ENCODE results near the gene PDE12.

Gene PDE12

GRCh38 chr3:57557085-57557537 lies 1.0 kb downstream of the PDE12 start:
- Histone ChIP-seq H3K9ac (ENCODE audit: low read depth, low read length) (peak overlapping the region; percentile 78), H3K4me1 (ENCODE audit: insufficient read depth, low read length) (0 out of 2 replicates have a peak, but pooled peaks cover 5% of the 10 kb centered on the region), H3K27ac (ENCODE audit: low read length) (no peak overlapping the region), H3K4me3 (ENCODE audit: low read length) (peak overlapping the region; percentile 83), H3K36me3 (ENCODE audit: insufficient read depth, low read depth, low read length) (peaks cover 26% of the 10 kb centered on the region), H3K9me3 (ENCODE audit: insufficient read depth, low read depth, low read length) (no peaks in the 10 kb centered on the region), H3K27me3 (ENCODE audit: insufficient read depth, low read length) (no peaks in the 10 kb centered on the region)

- Histone ChIP-seq H3K4me3 (ENCODE audit: low read length) (no peak overlapping the region), H3K27me3 (ENCODE audit: insufficient read depth, low read length) (no peaks in the 10 kb centered on the region), H3K36me3 (ENCODE audit: insufficient read depth, low read depth, low read length) (peaks cover 32% of the 10 kb centered on the region), H3K9me3 (ENCODE audit: insufficient read depth, low read depth, low read length) (no peaks in the 10 kb centered on the region), H3K9ac (ENCODE audit: low read depth, low read length) (no peak overlapping the region), H3K4me1 (ENCODE audit: insufficient read depth, low read length) (0 out of 2 replicates have a peak, but pooled peaks cover 5% of the 10 kb centered on the region), H3K27ac (ENCODE audit: low read length) (no peak overlapping the region)
Measured at GRCh38 chr3:57559526-57559925, 3.5 kb downstream of the PDE12 start.

GRCh38 chr3:57569859-57570450 lies 13.9 kb downstream of the PDE12 start:
- peaks cover 66% of the 10 kb centered on the region for H3K36me3 ChIP-seq (ENCODE audit: insufficient read depth, low read depth, low read length)
- no peaks in the 10 kb centered on the region for H3K27me3 ChIP-seq (ENCODE audit: insufficient read depth, low read length)
- H3K4me1 ChIP-seq (ENCODE audit: insufficient read depth, low read length): 0 out of 2 replicates have a peak, but pooled peaks cover 2% of the 10 kb centered on the region
- no peak overlapping the region for H3K9ac ChIP-seq (ENCODE audit: low read depth, low read length)
- no peak overlapping the region for H3K4me3 ChIP-seq (ENCODE audit: low read length)
- no peaks in the 10 kb centered on the region for H3K9me3 ChIP-seq (ENCODE audit: insufficient read depth, low read depth, low read length)
- H3K27ac ChIP-seq (ENCODE audit: low read length): no peak overlapping the region

GRCh38 chr3:57570878-57571277 lies 14.8 kb downstream of the PDE12 start:
- Histone ChIP-seq H3K9me3 (ENCODE audit: insufficient read depth, low read depth, low read length) (no peaks in the 10 kb centered on the region), H3K36me3 (ENCODE audit: insufficient read depth, low read depth, low read length) (peaks cover 75% of the 10 kb centered on the region), H3K27ac (ENCODE audit: low read length) (no peak overlapping the region)

GRCh38 chr3:57572096-57572495 lies 16.0 kb downstream of the PDE12 start:
- Histone ChIP-seq H3K9ac (ENCODE audit: low read depth, low read length) (no peak overlapping the region), H3K27me3 (ENCODE audit: insufficient read depth, low read length) (no peaks in the 10 kb centered on the region), H3K4me3 (ENCODE audit: low read length) (no peak overlapping the region), H3K36me3 (ENCODE audit: insufficient read depth, low read depth, low read length) (peaks cover 80% of the 10 kb centered on the region), H3K27ac (ENCODE audit: low read length) (no peak overlapping the region), H3K4me1 (ENCODE audit: insufficient read depth, low read length) (no peaks in the 10 kb centered on the region), H3K9me3 (ENCODE audit: insufficient read depth, low read depth, low read length) (no peaks in the 10 kb centered on the region)

More at GRCh38 chr3:57570878-57571277, 14.8 kb downstream of the PDE12 start:
- Histone ChIP-seq H3K4me1 (ENCODE audit: insufficient read depth, low read length) (0 out of 2 replicates have a peak, but pooled peaks cover 2% of the 10 kb centered on the region), H3K9ac (ENCODE audit: low read depth, low read length) (no peak overlapping the region), H3K4me3 (ENCODE audit: low read length) (no peak overlapping the region), H3K27me3 (ENCODE audit: insufficient read depth, low read length) (no peaks in the 10 kb centered on the region)

- H3K4me1 ChIP-seq (ENCODE audit: insufficient read depth, low read length): no peaks in the 10 kb centered on the region
- no peaks in the 10 kb centered on the region for H3K27me3 ChIP-seq (ENCODE audit: insufficient read depth, low read length)
- no peaks in the 10 kb centered on the region for H3K9me3 ChIP-seq (ENCODE audit: insufficient read depth, low read depth, low read length)
- H3K36me3 ChIP-seq (ENCODE audit: insufficient read depth, low read depth, low read length): peaks cover 97% of the 10 kb centered on the region
- H3K4me3 ChIP-seq (ENCODE audit: low read length): no peak overlapping the region
- H3K27ac ChIP-seq (ENCODE audit: low read length): no peak overlapping the region
- H3K9ac ChIP-seq (ENCODE audit: low read depth, low read length): no peak overlapping the region
Measured at GRCh38 chr3:57575966-57576626, 20.0 kb downstream of the PDE12 start.

GRCh38 chr3:57577801-57578200 lies 21.7 kb downstream of the PDE12 start:
- Histone ChIP-seq H3K4me3 (ENCODE audit: low read length) (no peak overlapping the region), H3K27ac (ENCODE audit: low read length) (no peak overlapping the region), H3K36me3 (ENCODE audit: insufficient read depth, low read depth, low read length) (peaks cover 94% of the 10 kb centered on the region), H3K9me3 (ENCODE audit: insufficient read depth, low read depth, low read length) (no peaks in the 10 kb centered on the region), H3K4me1 (ENCODE audit: insufficient read depth, low read length) (no peaks in the 10 kb centered on the region), H3K27me3 (ENCODE audit: insufficient read depth, low read length) (no peaks in the 10 kb centered on the region), H3K9ac (ENCODE audit: low read depth, low read length) (no peak overlapping the region)

- Histone ChIP-seq H3K36me3 (ENCODE audit: insufficient read depth, low read depth, low read length) (peaks cover 56% of the 10 kb centered on the region), H3K4me3 (ENCODE audit: low read length) (no peak overlapping the region), H3K4me1 (ENCODE audit: insufficient read depth, low read length) (0 out of 2 replicates have a peak, but pooled peaks cover 3% of the 10 kb centered on the region), H3K27ac (ENCODE audit: low read length) (no peak overlapping the region), H3K9ac (ENCODE audit: low read depth, low read length) (no peak overlapping the region), H3K27me3 (ENCODE audit: insufficient read depth, low read length) (no peaks in the 10 kb centered on the region), H3K9me3 (ENCODE audit: insufficient read depth, low read depth, low read length) (no peaks in the 10 kb centered on the region)
Measured at GRCh38 chr3:57582474-57583168, 26.5 kb downstream of the PDE12 start.

- H3K4me1 ChIP-seq (ENCODE audit: insufficient read depth, low read length): 0 out of 2 replicates have a peak, but pooled peaks cover 3% of the 10 kb centered on the region
- H3K9ac ChIP-seq (ENCODE audit: low read depth, low read length): no peak overlapping the region
- H3K4me3 ChIP-seq (ENCODE audit: low read length): no peak overlapping the region
- H3K9me3 ChIP-seq (ENCODE audit: insufficient read depth, low read depth, low read length): no peaks in the 10 kb centered on the region
- no peaks in the 10 kb centered on the region for H3K27me3 ChIP-seq (ENCODE audit: insufficient read depth, low read length)
- no peak overlapping the region for H3K27ac ChIP-seq (ENCODE audit: low read length)
- peaks cover 47% of the 10 kb centered on the region for H3K36me3 ChIP-seq (ENCODE audit: insufficient read depth, low read depth, low read length)
Measured at GRCh38 chr3:57583544-57583943, 27.5 kb downstream of the PDE12 start.

GRCh38 chr3:57586778-57587177 lies 30.7 kb downstream of the PDE12 start:
- Histone ChIP-seq H3K9ac (ENCODE audit: low read depth, low read length) (no peak overlapping the region), H3K27me3 (ENCODE audit: insufficient read depth, low read length) (no peaks in the 10 kb centered on the region), H3K27ac (ENCODE audit: low read length) (no peak overlapping the region), H3K4me3 (ENCODE audit: low read length) (no peak overlapping the region), H3K4me1 (ENCODE audit: insufficient read depth, low read length) (0 out of 2 replicates have a peak, but pooled peaks cover 3% of the 10 kb centered on the region), H3K9me3 (ENCODE audit: insufficient read depth, low read depth, low read length) (no peaks in the 10 kb centered on the region), H3K36me3 (ENCODE audit: insufficient read depth, low read depth, low read length) (peaks cover 18% of the 10 kb centered on the region)

GRCh38 chr3:57587905-57588304 lies 31.8 kb downstream of the PDE12 start:
- H3K27me3 ChIP-seq (ENCODE audit: insufficient read depth, low read length): no peaks in the 10 kb centered on the region
- H3K4me1 ChIP-seq (ENCODE audit: insufficient read depth, low read length): 0 out of 2 replicates have a peak, but pooled peaks cover 3% of the 10 kb centered on the region
- no peak overlapping the region for H3K27ac ChIP-seq (ENCODE audit: low read length)
- H3K9ac ChIP-seq (ENCODE audit: low read depth, low read length): no peak overlapping the region
- no peaks in the 10 kb centered on the region for H3K9me3 ChIP-seq (ENCODE audit: insufficient read depth, low read depth, low read length)
- H3K4me3 ChIP-seq (ENCODE audit: low read length): no peak overlapping the region
- H3K36me3 ChIP-seq (ENCODE audit: insufficient read depth, low read depth, low read length): peaks cover 13% of the 10 kb centered on the region
